HG02943 (cell line): ENCODE measurements around the gene TGFBR3.
"Not testable (repeated sequence)": the region's sequence is repeated elsewhere in the genome, so short reads cannot be mapped to it uniquely, and the experiment has no call there.

Experiments
- ATAC-seq: cut with Tn5 transposase; IDR thresholded peaks from one replicate; pipeline ENCODE4 v1.9.1; 2021; ENCODE audit warnings: mild to moderate bottlenecking, low read depth, moderate library complexity; ENCODE audit not compliant: unreplicated experiment

Gene TGFBR3

GRCh38 chr1:91851130-91852010 lies 34.6 kb downstream of the TGFBR3 start:
- no peak for ATAC-seq

GRCh38 chr1:91850708-91851107 lies 35.2 kb downstream of the TGFBR3 start:
- no peak for ATAC-seq

GRCh38 chr1:91847851-91848250 lies 38.1 kb downstream of the TGFBR3 start:
- ATAC-seq, result no peak

GRCh38 chr1:91846639-91847013 lies 39.3 kb downstream of the TGFBR3 start:
- ATAC-seq, result no peak

GRCh38 chr1:91846007-91846638 lies 39.8 kb downstream of the TGFBR3 start:
- no peak for ATAC-seq

- no peak for ATAC-seq
Observed at GRCh38 chr1:91844862-91845528, 41.0 kb downstream of the TGFBR3 start.

- no peak for ATAC-seq
Observed at GRCh38 chr1:91843843-91844242, 42.1 kb downstream of the TGFBR3 start.

- ATAC-seq, result no peak
Observed at GRCh38 chr1:91842563-91842962, 43.4 kb downstream of the TGFBR3 start.

- ATAC-seq, result no peak
Observed at GRCh38 chr1:91842056-91842455, 43.9 kb downstream of the TGFBR3 start.

GRCh38 chr1:91840276-91840675 lies 45.7 kb downstream of the TGFBR3 start:
- ATAC-seq, result not testable (repeated sequence)

- no peak for ATAC-seq
Observed at GRCh38 chr1:91836331-91837040, 49.5 kb downstream of the TGFBR3 start.

- no peak for ATAC-seq
Observed at GRCh38 chr1:91835087-91835521, 50.8 kb downstream of the TGFBR3 start.

GRCh38 chr1:91834549-91834948 lies 51.4 kb downstream of the TGFBR3 start:
- ATAC-seq, result not testable (repeated sequence)

GRCh38 chr1:91833946-91834345 lies 52.0 kb downstream of the TGFBR3 start:
- ATAC-seq, result no peak

- ATAC-seq, result no peak
Observed at GRCh38 chr1:91831132-91831930, 54.6 kb downstream of the TGFBR3 start.

GRCh38 chr1:91830242-91831131 lies 55.5 kb downstream of the TGFBR3 start:
- ATAC-seq, result no peak

- no peak for ATAC-seq
Observed at GRCh38 chr1:91829293-91830153, 56.4 kb downstream of the TGFBR3 start.
